ENCODE results near the gene TMEM201. TPM values are rescaled to one million over a fixed set of nuclear protein-coding genes. Genes with fewer than 3 reads are reported as not detected.

Gene TMEM201
- total RNA-seq, 1 donor from 2014 or later = 12.0 TPM

- H3K27ac ChIP-seq = no peak overlapping the region
- intact Hi-C loops (cut with DNase I) = no loop called here
- no peaks in the 10 kb centered on the region for H3K27me3 ChIP-seq
- no peak overlapping the region for H3K4me3 ChIP-seq
- TF ChIP-seq POLR2A (IDR thresholded peaks at IDR 0.05) (no peak), CTCF (IDR thresholded peaks at IDR 0.05) (no peak)
- no peaks in the 10 kb centered on the region for H3K9me3 ChIP-seq
- peaks cover 0 to 15% of the 10 kb centered on the region in 2 donors for H3K36me3 ChIP-seq
- no peaks in the 10 kb centered on the region for H3K4me1 ChIP-seq
- no peak for DNase-seq (ENCODE audit: extremely low spot score in 2 of 2)
Observed at GRCh38 chr1:9603766-9604753, 15.3 kb downstream of the TMEM201 start.

DNA sequence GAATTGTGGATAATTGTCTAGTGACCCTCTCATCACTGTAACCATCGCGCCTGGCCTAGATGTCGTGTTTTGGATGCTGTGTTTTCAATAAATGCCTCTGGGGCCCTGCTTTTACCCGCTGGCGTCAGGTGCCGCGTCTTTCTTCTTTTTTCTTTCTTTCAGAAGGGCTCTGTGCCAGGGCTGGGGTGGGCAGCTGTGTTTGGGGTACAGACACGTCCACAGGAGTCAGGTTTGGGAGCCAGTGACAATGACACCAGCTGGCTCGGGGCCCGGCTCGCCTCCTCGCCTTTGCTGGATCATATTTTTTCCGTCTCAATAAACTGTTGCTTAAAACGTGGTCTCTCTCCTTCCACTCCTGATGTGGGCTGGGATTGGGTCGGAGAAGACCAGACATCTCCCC, 16.1 kb downstream of the TMEM201 start:
- peaks cover 0 to 19% of the 10 kb centered on the region in 2 donors for H3K36me3 ChIP-seq
- intact Hi-C loops (cut with DNase I) = no loop called here

DNA sequence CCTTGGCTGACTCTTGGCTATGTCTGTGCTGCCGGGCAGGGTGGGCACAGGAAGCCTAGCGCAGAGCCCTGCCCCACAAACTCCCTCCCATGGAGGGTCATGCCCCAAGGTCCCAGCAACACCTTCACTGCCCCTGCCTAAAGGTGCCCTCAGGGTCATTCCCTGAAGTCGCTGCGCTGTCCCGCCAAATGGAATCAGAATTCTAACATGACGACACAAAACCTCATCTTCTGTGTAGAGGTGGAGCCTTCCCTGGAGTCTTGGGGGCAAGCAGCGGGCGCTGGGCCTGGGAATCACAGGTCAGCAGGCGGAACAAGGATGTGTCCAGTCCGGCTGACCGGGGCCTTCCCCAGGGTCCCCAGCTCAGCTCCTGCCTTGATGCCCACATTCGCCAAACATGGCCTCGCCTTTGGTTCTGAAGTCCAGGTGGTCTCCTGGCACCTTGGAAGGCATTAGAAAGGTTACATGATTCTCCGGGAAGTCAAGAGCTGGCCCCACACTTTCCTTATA, 17.3 kb downstream of the TMEM201 start:
- H3K4me1 ChIP-seq = no peaks in the 10 kb centered on the region
- DNase-seq (ENCODE audit: extremely low spot score in 2 of 2) = no peak
- H3K27me3 ChIP-seq = no peaks in the 10 kb centered on the region
- TF ChIP-seq POLR2A (IDR thresholded peaks at IDR 0.05) (no peak), CTCF (IDR thresholded peaks at IDR 0.05) (no peak)
- H3K27ac ChIP-seq = no peak overlapping the region
- H3K9me3 ChIP-seq = no peaks in the 10 kb centered on the region
- peaks cover 0 to 19% of the 10 kb centered on the region in 2 donors for H3K36me3 ChIP-seq
- no peak overlapping the region for H3K4me3 ChIP-seq
- intact Hi-C loops (cut with DNase I) = no loop called here

More for the DNA sequence above, 16.1 kb downstream of the TMEM201 start:
- Histone ChIP-seq H3K9me3 (no peaks in the 10 kb centered on the region), H3K27me3 (no peaks in the 10 kb centered on the region), H3K4me1 (no peaks in the 10 kb centered on the region), H3K4me3 (no peak overlapping the region), H3K27ac (no peak overlapping the region)
- TF ChIP-seq CTCF (IDR thresholded peaks at IDR 0.05) = no peak
- TF ChIP-seq POLR2AphosphoS5 (IDR thresholded peaks at IDR 0.05; ENCODE audit: insufficient read depth in 1 of 2, low read depth in 1 of 2) = no peak
- no peak for TF ChIP-seq POLR2A (IDR thresholded peaks at IDR 0.05)
- no peak for DNase-seq (ENCODE audit: extremely low spot score in 2 of 2)

DNA sequence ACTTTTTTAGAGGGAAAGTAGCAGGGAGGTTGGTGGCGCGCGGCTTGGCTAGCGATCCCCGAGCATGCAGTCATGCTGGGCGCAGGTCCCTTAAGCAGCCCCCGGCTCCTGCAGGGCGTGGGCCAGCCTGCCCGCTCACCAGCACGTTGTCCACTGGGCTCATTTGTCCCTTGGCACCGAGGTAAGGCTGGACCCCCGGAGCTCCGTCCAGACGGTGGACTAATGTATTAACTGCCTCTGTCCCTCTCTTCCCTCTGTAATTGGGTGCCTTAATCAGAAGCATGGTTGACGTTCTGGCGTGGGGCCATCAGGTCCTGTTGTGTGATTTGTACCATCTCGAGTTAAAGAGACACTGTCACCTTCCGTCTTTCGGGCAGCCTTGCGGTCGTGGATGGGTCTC, 17.7 kb downstream of the TMEM201 start:
- Histone ChIP-seq H3K27me3 (no peaks in the 10 kb centered on the region), H3K4me3 (no peak overlapping the region), H3K9me3 (no peaks in the 10 kb centered on the region), H3K36me3 (peaks cover 0 to 22% of the 10 kb centered on the region in 2 donors), H3K4me1 (no peaks in the 10 kb centered on the region), H3K27ac (no peak overlapping the region)
- TF ChIP-seq POLR2A (IDR thresholded peaks at IDR 0.05) (no peak), CTCF (IDR thresholded peaks at IDR 0.05) (no peak), POLR2AphosphoS5 (IDR thresholded peaks at IDR 0.05; ENCODE audit: insufficient read depth in 1 of 2, low read depth in 1 of 2) (no peak)
- intact Hi-C loops (cut with DNase I) = no loop called here
- no peak for DNase-seq (ENCODE audit: extremely low spot score in 2 of 2)

DNA sequence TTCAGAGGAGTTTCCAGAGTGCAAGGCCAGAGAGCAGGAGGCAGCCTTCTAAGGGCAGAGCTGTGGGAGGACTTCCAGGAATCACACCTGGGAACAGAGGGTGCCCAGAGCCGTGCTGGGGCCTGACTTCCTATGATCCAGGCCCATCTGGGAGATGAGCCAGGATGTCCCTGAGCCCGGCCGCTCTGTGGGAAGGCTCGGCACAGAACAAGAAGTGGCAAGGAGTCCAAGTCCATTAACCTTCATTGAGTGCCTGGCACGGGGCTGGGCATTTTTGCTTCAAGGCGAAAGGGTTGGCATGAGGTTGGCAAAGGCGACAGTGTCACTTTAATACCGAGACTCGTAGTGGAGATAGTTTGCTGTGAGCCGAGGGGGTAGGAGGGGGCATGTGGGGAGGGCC, 18.2 kb downstream of the TMEM201 start:
- DNase-seq (ENCODE audit: extremely low spot score in 2 of 2) = no peak
- intact Hi-C loops (cut with DNase I) = no loop called here
- TF ChIP-seq CTCF (IDR thresholded peaks at IDR 0.05) = no peak
- TF ChIP-seq POLR2AphosphoS5 (IDR thresholded peaks at IDR 0.05; ENCODE audit: insufficient read depth in 1 of 2, low read depth in 1 of 2) = no peak
- TF ChIP-seq POLR2A (IDR thresholded peaks at IDR 0.05) = no peak
- Histone ChIP-seq H3K4me1 (no peaks in the 10 kb centered on the region), H3K27me3 (no peaks in the 10 kb centered on the region), H3K27ac (no peak overlapping the region), H3K4me3 (no peak overlapping the region), H3K36me3 (peaks cover 0 to 24% of the 10 kb centered on the region in 2 donors), H3K9me3 (no peaks in the 10 kb centered on the region)
